PFSK-1 (cell line): ENCODE data around the gene HK1.

ENCODE experiments used
- FOXP2 ChIP-seq: optimal IDR thresholded peaks from 2 replicates; pipeline ENCODE3; 2011; ENCODE audit warnings: borderline replicate concordance, control low read depth, inconsistent platforms; ENCODE audit not compliant: insufficient read depth; ENCODE audit errors: extremely low read length, extremely low read depth
- POLR2AphosphoS5 ChIP-seq: IDR thresholded peaks from 2 replicates; pipeline ENCODE4 v1.6.1; 2012; ENCODE audit warnings: low read depth, mild to moderate bottlenecking, control low read depth, low read length, moderate library complexity
- REST ChIP-seq, 2 experiments: IDR thresholded peaks; 2 replicates each; pipeline versions ENCODE4 v1.6.1 to v1.8.0; 2011 to 2012; ENCODE audit warnings: low read depth in 2 of 2, low read length in 2 of 2, control low read depth in 1 of 2, inconsistent platforms in 1 of 2, mild to moderate bottlenecking in 1 of 2, moderate library complexity in 1 of 2; ENCODE audit not compliant: insufficient read depth in 1 of 2
- SIN3A ChIP-seq: IDR thresholded peaks from 2 replicates; pipeline ENCODE4 v1.6.1; 2012; ENCODE audit warnings: mild to moderate bottlenecking, low read length, moderate library complexity, borderline replicate concordance; ENCODE audit not compliant: insufficient read depth
- TAF1 ChIP-seq: IDR thresholded peaks from 2 replicates; pipeline ENCODE4 v1.6.1; 2012; ENCODE audit warnings: low read length, control low read depth, borderline replicate concordance; ENCODE audit not compliant: insufficient read depth

The HK1 gene

GRCh38 chr10:69412232-69412790, 134.0 kb downstream of the HK1 start:
- no peak for TF ChIP-seq REST (IDR thresholded peaks at IDR 0.05; ENCODE audit: insufficient read depth in 1 of 2, low read depth in 2 of 2, low read length in 2 of 2)
- no peak for TF ChIP-seq TAF1
- TF ChIP-seq SIN3A = no peak
- TF ChIP-seq FOXP2 = no peak
- no peak for TF ChIP-seq POLR2AphosphoS5

GRCh38 chr10:69413221-69413865, 135.0 kb downstream of the HK1 start:
- TF ChIP-seq REST (IDR thresholded peaks at IDR 0.05; ENCODE audit: insufficient read depth in 1 of 2, low read depth in 2 of 2, low read length in 2 of 2) (no peak), SIN3A (no peak), TAF1 (no peak)

GRCh38 chr10:69414036-69415018, 136.0 kb downstream of the HK1 start:
- TF ChIP-seq REST (IDR thresholded peaks at IDR 0.05; ENCODE audit: insufficient read depth in 1 of 2, low read depth in 2 of 2, low read length in 2 of 2) (no peak), FOXP2 (no peak), TAF1 (no peak), POLR2AphosphoS5 (no peak), SIN3A (no peak)

- TF ChIP-seq POLR2AphosphoS5 (no peak), FOXP2 (no peak), SIN3A (no peak), TAF1 (no peak), REST (IDR thresholded peaks at IDR 0.05; ENCODE audit: insufficient read depth in 1 of 2, low read depth in 2 of 2, low read length in 2 of 2) (no peak)
Observed at GRCh38 chr10:69415049-69415448, 136.8 kb downstream of the HK1 start.
